PFSK-1 (cell line): Measurements from ENCODE around the gene TMEM11.

Experiments used
- POLR2AphosphoS5 ChIP-seq: IDR thresholded peaks from 2 replicates; pipeline ENCODE4 v1.6.1; 2012; ENCODE audit warnings: low read depth, mild to moderate bottlenecking, control low read depth, low read length, moderate library complexity
- SIN3A ChIP-seq: IDR thresholded peaks from 2 replicates; pipeline ENCODE4 v1.6.1; 2012; ENCODE audit warnings: mild to moderate bottlenecking, low read length, moderate library complexity, borderline replicate concordance; ENCODE audit not compliant: insufficient read depth
- TAF1 ChIP-seq: IDR thresholded peaks from 2 replicates; pipeline ENCODE4 v1.6.1; 2012; ENCODE audit warnings: low read length, control low read depth, borderline replicate concordance; ENCODE audit not compliant: insufficient read depth

- TF ChIP-seq POLR2AphosphoS5 (no peak), TAF1 (no peak), SIN3A (no peak)
Measured at GRCh38 chr17:21231533-21231932, 17.6 kb upstream of the TMEM11 start.
